ENCODE data around the gene PNPLA7.

DNA sequence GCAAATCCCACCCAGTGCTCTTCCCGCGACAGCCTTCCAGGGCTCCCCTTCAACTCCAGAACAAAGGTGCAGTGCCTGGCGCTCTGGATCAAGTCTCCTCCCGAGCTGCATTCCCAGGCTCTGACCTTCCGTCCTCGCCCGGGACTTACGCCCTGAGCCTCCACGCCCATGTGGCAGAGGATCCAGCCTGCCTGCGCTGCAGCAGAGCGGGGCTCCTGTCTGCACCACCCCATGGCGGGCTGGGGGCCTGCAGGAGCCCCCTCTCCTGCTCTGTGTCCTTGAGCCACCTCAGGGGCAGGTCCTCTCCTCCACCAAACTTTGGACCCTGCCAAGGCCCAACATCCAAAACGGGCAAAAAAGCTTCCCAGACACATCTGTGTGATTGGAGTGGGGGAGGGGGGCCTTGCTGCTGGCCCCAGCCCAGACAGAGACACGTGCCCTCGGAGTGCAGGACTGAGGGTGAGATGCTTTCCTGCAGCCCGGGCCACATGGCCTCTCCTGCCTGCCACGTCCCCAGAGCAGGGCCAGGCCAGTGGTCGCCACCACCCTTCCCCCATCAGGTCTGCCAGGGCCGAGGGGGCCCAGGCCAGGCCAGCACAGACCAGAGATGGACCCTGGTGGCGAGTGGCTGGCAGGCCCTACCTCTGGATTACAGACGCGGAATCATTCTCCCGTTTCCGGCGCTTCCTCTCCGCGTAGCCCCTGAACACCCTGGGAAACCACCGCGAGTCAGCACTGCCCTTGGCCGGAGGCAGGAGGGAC, 95.4 kb downstream of the PNPLA7 start:
- no peak for TF ChIP-seq POLR2AphosphoS5 (IDR thresholded peaks at IDR 0.05; ENCODE audit: borderline replicate concordance, low read depth, low read length)
- no peak for TF ChIP-seq EZH2 (IDR thresholded peaks at IDR 0.05)
- TF ChIP-seq FOXP2 (optimal IDR thresholded peaks at IDR 0.05; ENCODE audit: control extremely low read depth, extremely low read length, insufficient read depth) = no peak

Measured in SK-N-MC (cell line).